GM18498 (cell line): ENCODE data around the gene ODF4.

Experiments
- ATAC-seq: cut with Tn5 transposase; IDR thresholded peaks from one replicate; pipeline ENCODE4 v1.9.1; 2021; ENCODE audit warnings: mild to moderate bottlenecking, moderate library complexity; ENCODE audit not compliant: unreplicated experiment

Gene ODF4

GRCh38 chr17:8339540-8339939, at the start of gene ODF4:
TSS of gene ODF4 (plus strand) at chr17:8339840. CDS start at chr17:8340052, 212 bp downstream.
- ATAC-seq, result no peak

GRCh38 chr17:8290043-8290442, 49.6 kb upstream of the ODF4 start:
- ATAC-seq, result no peak

- ATAC-seq, result no peak
These were observed 46.8 kb upstream of the ODF4 start for GRCh38 chr17:8292639-8293395.

- ATAC-seq, result no peak
These were observed 45.3 kb upstream of the ODF4 start for GRCh38 chr17:8294361-8294760.

- no peak for ATAC-seq
These were observed 44.8 kb upstream of the ODF4 start for GRCh38 chr17:8294814-8295316.

GRCh38 chr17:8300226-8300625, 39.4 kb upstream of the ODF4 start:
- no peak for ATAC-seq

- no peak for ATAC-seq
These were observed 38.9 kb upstream of the ODF4 start for GRCh38 chr17:8300627-8301242.

GRCh38 chr17:8310601-8311123, 29.0 kb upstream of the ODF4 start:
- no peak for ATAC-seq

- ATAC-seq, result no peak
These were observed 28.4 kb upstream of the ODF4 start for GRCh38 chr17:8311131-8311790.

- no peak for ATAC-seq
These were observed 27.4 kb upstream of the ODF4 start for GRCh38 chr17:8312251-8312650.

GRCh38 chr17:8312726-8313600, 26.7 kb upstream of the ODF4 start:
- ATAC-seq, result no peak

GRCh38 chr17:8314797-8315763, 24.6 kb upstream of the ODF4 start:
- ATAC-seq, result no peak

- no peak for ATAC-seq
These were observed 23.8 kb upstream of the ODF4 start for GRCh38 chr17:8315764-8316217.

- ATAC-seq, result no peak
These were observed 21.4 kb upstream of the ODF4 start for GRCh38 chr17:8318010-8318935.

GRCh38 chr17:8320262-8320661, 19.4 kb upstream of the ODF4 start:
- ATAC-seq, result no peak

GRCh38 chr17:8320990-8321389, 18.6 kb upstream of the ODF4 start:
- ATAC-seq, result no peak

- no peak for ATAC-seq
These were observed 17.6 kb upstream of the ODF4 start for GRCh38 chr17:8322061-8322460.

GRCh38 chr17:8324132-8324531, 15.5 kb upstream of the ODF4 start:
- ATAC-seq, result no peak
